ENCODE results near the gene PPP3CA. TPM values are rescaled to one million over a fixed set of nuclear protein-coding genes. Genes with fewer than 3 reads are reported as not detected.

The PPP3CA gene
- total RNA-seq, 3 donors from 2014 or later: 32.4 to 59.6 (median 47.8) TPM

- no peak for DNase-seq (ENCODE audit: low spot score in 2 of 2)
- Histone ChIP-seq H3K36me3 (no peaks in the 10 kb centered on the region), H3K27ac (no peak overlapping the region), H3K4me3 (no peak overlapping the region), H3K4me1 (no peaks in the 10 kb centered on the region), H3K9me3 (no peaks in the 10 kb centered on the region), H3K27me3 (no peaks in the 10 kb centered on the region)
- intact Hi-C loops (cut with DNase I; ENCODE audit: low total_unique reads): no loop called here
- TF ChIP-seq CTCF (IDR thresholded peaks at IDR 0.05) (no peak), POLR2A (IDR thresholded peaks at IDR 0.05) (no peak), POLR2AphosphoS5 (IDR thresholded peaks at IDR 0.05) (no peak)
Measured at GRCh38 chr4:101145021-101145420, 202.3 kb downstream of the PPP3CA start.

DNA sequence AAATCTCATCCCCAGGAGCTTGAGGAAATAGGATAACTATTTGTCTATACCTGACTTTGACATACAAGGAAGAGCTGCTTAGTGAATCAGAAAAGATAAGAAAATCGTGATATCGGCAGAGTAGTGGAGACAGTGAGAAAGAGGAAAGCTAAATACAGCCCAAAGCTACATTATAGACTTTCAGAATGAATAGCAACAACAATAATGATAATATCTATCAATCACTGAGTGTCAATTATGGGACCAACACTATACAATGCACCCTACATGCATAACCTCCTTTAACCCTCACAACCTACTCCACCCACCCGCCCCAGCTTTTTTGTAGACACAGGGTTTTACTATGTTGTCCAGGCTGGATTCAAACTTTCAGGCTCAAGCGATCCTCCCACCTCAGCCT is 205.1 kb downstream of the PPP3CA start:
- Histone ChIP-seq H3K4me1 (no peaks in the 10 kb centered on the region), H3K27me3 (no peaks in the 10 kb centered on the region), H3K4me3 (no peak overlapping the region), H3K27ac (no peak overlapping the region), H3K36me3 (no peaks in the 10 kb centered on the region), H3K9me3 (no peaks in the 10 kb centered on the region)
- intact Hi-C loops (cut with DNase I; ENCODE audit: low total_unique reads): no loop called here
- DNase-seq (ENCODE audit: low spot score in 2 of 2): no peak
- TF ChIP-seq POLR2AphosphoS5 (IDR thresholded peaks at IDR 0.05): no peak

GRCh38 chr4:101141855-101142254 is 205.5 kb downstream of the PPP3CA start:
- no peak for TF ChIP-seq POLR2A (IDR thresholded peaks at IDR 0.05)
- TF ChIP-seq POLR2AphosphoS5 (IDR thresholded peaks at IDR 0.05): no peak
- no peak for TF ChIP-seq CTCF (IDR thresholded peaks at IDR 0.05)

GRCh38 chr4:101141230-101141629 is 206.1 kb downstream of the PPP3CA start:
- intact Hi-C loops (cut with DNase I; ENCODE audit: low total_unique reads): no loop called here
- DNase-seq (ENCODE audit: low spot score in 2 of 2): no peak
- no peak overlapping the region for H3K27ac ChIP-seq

More at GRCh38 chr4:101141855-101142254, 205.5 kb downstream of the PPP3CA start:
- Histone ChIP-seq H3K9me3 (no peaks in the 10 kb centered on the region), H3K4me3 (no peak overlapping the region), H3K36me3 (no peaks in the 10 kb centered on the region), H3K27ac (no peak overlapping the region), H3K27me3 (no peaks in the 10 kb centered on the region), H3K4me1 (no peaks in the 10 kb centered on the region)
- intact Hi-C loops (cut with DNase I; ENCODE audit: low total_unique reads): no loop called here
- DNase-seq (ENCODE audit: low spot score in 2 of 2): no peak

GRCh38 chr4:101140228-101140627 is 207.1 kb downstream of the PPP3CA start:
- TF ChIP-seq CTCF (IDR thresholded peaks at IDR 0.05) (no peak), POLR2A (IDR thresholded peaks at IDR 0.05) (no peak), POLR2AphosphoS5 (IDR thresholded peaks at IDR 0.05) (no peak)
- intact Hi-C loops (cut with DNase I; ENCODE audit: low total_unique reads): no loop called here
- no peak for DNase-seq (ENCODE audit: low spot score in 2 of 2)

More at GRCh38 chr4:101141230-101141629, 206.1 kb downstream of the PPP3CA start:
- Histone ChIP-seq H3K36me3 (no peaks in the 10 kb centered on the region), H3K9me3 (no peaks in the 10 kb centered on the region), H3K4me3 (no peak overlapping the region), H3K27me3 (no peaks in the 10 kb centered on the region), H3K4me1 (no peaks in the 10 kb centered on the region)
- TF ChIP-seq CTCF (IDR thresholded peaks at IDR 0.05) (no peak), POLR2A (IDR thresholded peaks at IDR 0.05) (no peak), POLR2AphosphoS5 (IDR thresholded peaks at IDR 0.05) (no peak)

More at GRCh38 chr4:101140228-101140627, 207.1 kb downstream of the PPP3CA start:
- Histone ChIP-seq H3K9me3 (no peaks in the 10 kb centered on the region), H3K4me3 (no peak overlapping the region), H3K27ac (no peak overlapping the region), H3K27me3 (no peaks in the 10 kb centered on the region), H3K36me3 (no peaks in the 10 kb centered on the region), H3K4me1 (no peaks in the 10 kb centered on the region)

All from breast epithelium (tissue), 4 donors.